Breast epithelium (tissue), 3 donors: ENCODE data around the gene TPST1.

Source experiments
- CTCF ChIP-seq, 3 donors: fragments of 450-650 bp; IDR thresholded peaks; one replicate each; pipeline ENCODE4 v1.5.1; 2016 to 2017; ENCODE audit warnings: antibody characterized with exemption in 3 of 3, mild to moderate bottlenecking in 3 of 3, moderate library complexity in 3 of 3
- POLR2A ChIP-seq: fragments of 450-650 bp; IDR thresholded peaks from one replicate; pipeline ENCODE4 v1.6.1; 2016; ENCODE audit warnings: antibody characterized with exemption, mild to moderate bottlenecking, moderate library complexity

- TF ChIP-seq CTCF (IDR thresholded peaks at IDR 0.05) (no peak), POLR2A (no peak)
These were observed 108.9 kb downstream of the TPST1 start for GRCh38 chr7:66313886-66314568.
